HG03097 (cell line): ENCODE results near the gene POU4F3.

Source experiments
- ATAC-seq: cut with Tn5 transposase; IDR thresholded peaks from one replicate; pipeline ENCODE4 v1.9.1; 2021; ENCODE audit not compliant: unreplicated experiment, low FRiP score

The POU4F3 gene

DNA sequence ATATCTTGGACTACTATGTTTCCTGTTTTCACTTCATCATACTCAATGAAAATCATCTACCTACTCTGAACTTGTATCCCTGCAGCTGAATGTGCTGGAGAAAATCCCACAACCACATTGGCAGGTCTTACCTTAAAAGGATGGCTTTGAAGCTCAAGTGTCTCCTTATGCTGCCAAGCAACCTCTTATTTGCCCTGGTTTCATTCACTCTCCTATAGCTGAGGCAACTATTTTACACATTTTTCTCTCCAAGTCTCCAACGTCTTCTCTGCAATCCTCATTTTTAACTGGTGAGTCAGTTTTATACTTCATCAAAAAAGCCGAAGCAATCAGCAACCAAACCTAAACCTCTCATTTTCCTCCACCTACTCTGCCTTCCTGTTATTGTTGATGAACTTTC, 49.7 kb downstream of the POU4F3 start:
- ATAC-seq: no peak

DNA sequence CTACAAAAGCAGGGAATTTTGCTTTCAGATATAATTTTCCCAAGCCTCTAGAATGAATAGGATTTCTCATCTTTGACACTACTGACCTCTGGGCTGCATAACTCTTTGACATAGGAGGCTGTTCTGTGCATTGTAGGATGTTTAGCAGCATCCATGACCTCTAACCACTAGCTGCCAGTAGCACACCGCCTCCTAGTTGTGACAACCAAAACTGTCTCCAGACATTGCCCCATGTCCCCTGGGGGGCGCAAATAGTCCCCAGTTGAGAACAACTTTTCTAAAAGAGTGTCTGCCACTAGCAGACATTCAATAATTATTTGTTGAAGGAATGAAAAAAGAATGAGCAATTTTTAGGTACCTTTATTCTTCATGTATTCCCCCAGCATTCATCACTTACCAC, 51.8 kb downstream of the POU4F3 start:
- ATAC-seq: no peak
